SU-DHL-6 (cell line): ENCODE results near the gene LCTL.

Experiments
- CTCF ChIP-seq: fragments of 200-600 bp; sonication (generic); IDR thresholded peaks from one replicate; pipeline ENCODE4 v1.5.1; 2017; ENCODE audit warnings: antibody characterized with exemption, mild to moderate bottlenecking, low read length, moderate library complexity; ENCODE audit not compliant: insufficient read depth, poor library complexity, severe bottlenecking
- EZH2phosphoT487 ChIP-seq: fragments of 200-600 bp; sonication (generic), shearing (Covaris generic); conservative IDR thresholded peaks from 2 replicates; pipeline ENCODE4 v1.6.1; 2018; ENCODE audit warnings: mild to moderate bottlenecking, antibody characterized with exemption, low read length, moderate library complexity, mixed read lengths

- TF ChIP-seq CTCF (no peak), EZH2phosphoT487 (no peak)
Measured at GRCh38 chr15:66565141-66565641, 607 bp downstream of the LCTL start.
